ENCODE data around the gene TIPARP. TPM values are rescaled to one million over a fixed set of nuclear protein-coding genes. Genes with fewer than 3 reads are reported as not detected.

TIPARP gene
- total and polyA plus RNA-seq, 2 of the 8 experiments (the other 6 are each of a cell fraction or from before 2014, with no cell fraction given): 1.6 to 5.8 TPM

DNA sequence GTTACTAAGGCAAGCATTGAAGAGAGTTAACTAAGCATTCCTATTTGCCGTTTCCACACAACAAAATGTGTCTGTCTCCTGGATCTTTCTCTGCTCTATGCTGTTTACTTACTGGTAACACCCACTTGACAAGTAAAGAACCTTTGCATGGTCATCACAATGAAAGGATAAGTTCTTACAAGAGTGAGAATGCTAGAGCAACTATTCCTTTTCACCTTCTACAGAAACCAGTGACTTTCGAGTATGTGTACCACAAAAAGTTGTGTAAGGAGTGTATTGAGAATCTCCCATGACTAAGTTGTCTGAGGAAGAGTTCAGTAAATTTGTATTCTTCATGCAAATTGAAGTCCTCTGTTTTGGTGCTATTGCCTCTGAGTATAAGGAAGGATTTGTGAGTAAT is 10.8 kb downstream of the TIPARP start:
- H3K14ac ChIP-seq (ENCODE audit: insufficient read length): no peak overlapping the region
- no peaks in the 10 kb centered on the region for H3K27me3 ChIP-seq (replicated peaks in 1 of 4; ENCODE audit: control insufficient read depth in 3 of 4, extremely low read depth in 1 of 4, insufficient read depth in 3 of 4, low read length in 3 of 4)
- H3K23ac ChIP-seq (ENCODE audit: insufficient read length): no peak overlapping the region
- H3K23me2 ChIP-seq (ENCODE audit: low read depth, low read length): no peaks in the 10 kb centered on the region
- H3K79me1 ChIP-seq (ENCODE audit: low read depth, low read length): peaks cover 4% of the 10 kb centered on the region; the same call in 1 of the 2 replicates
- no peaks in the 10 kb centered on the region for H4K20me1 ChIP-seq (replicated peaks in 1 of 2; ENCODE audit: control insufficient read depth in 1 of 2, insufficient read depth in 2 of 2, low read length in 2 of 2)
- H2BK15ac ChIP-seq (ENCODE audit: low read length): no peak overlapping the region
- H3K27ac ChIP-seq (ENCODE audit: low read depth, low read length): no peak overlapping the region
- DNase-seq (ENCODE audit: low read depth in 1 of 2, low spot score in 2 of 2) (no peak), FAIRE-seq (no peak)
- no peak overlapping the region for H2BK20ac ChIP-seq (ENCODE audit: low read length)
- no peak overlapping the region for H3K56ac ChIP-seq (replicated peaks; ENCODE audit: insufficient read length, low read depth, low read length)
- peaks cover 0 to 37% of the 10 kb centered on the region in 2 experiments; a peak in 2 of 4 replicates for H3K79me2 ChIP-seq (ENCODE audit: control insufficient read depth in 1 of 2, insufficient read depth in 2 of 2, low read length in 2 of 2)
- H4K5ac ChIP-seq (ENCODE audit: insufficient read length, low read depth, low read length): no peak overlapping the region
- no peak overlapping the region for H2BK120ac ChIP-seq (replicated peaks; ENCODE audit: low read depth, low read length)
- H3K9ac ChIP-seq (replicated peaks in 1 of 4; ENCODE audit: extremely low read depth in 1 of 4, low read depth in 3 of 4, low read length in 3 of 4): no peak overlapping the region
- H3K18ac ChIP-seq (ENCODE audit: extremely low read depth, low read length): no peak overlapping the region
- no peak overlapping the region for H2AFZ ChIP-seq (ENCODE audit: low read length)
- H3K4me3 ChIP-seq (ENCODE audit: extremely low read depth in 1 of 4, insufficient read depth in 2 of 4, low read depth in 3 of 4, low read length in 4 of 4): no peak overlapping the region
- ChIA-PET POLR2A (ENCODE audit: partially characterized antibody) (interaction anchor here (0.6 to 1.0 kb wide), 2 partner anchors 11 to 129 kb away, joined by 3 read pairs; partner anchors contain the start of gene TIPARP), CTCF (ENCODE audit: partially characterized antibody) (interaction anchor here (0.9 to 1.5 kb wide), 4 partner anchors 9 to 392 kb away, joined by 3 to 5 read pairs (median 3); partner anchors contain the start of gene TIPARP)
- no peak overlapping the region for H3K4ac ChIP-seq (replicated peaks; ENCODE audit: insufficient read length, low read depth, low read length)
- H2BK12ac ChIP-seq (ENCODE audit: low read depth, low read length): no peak overlapping the region
- H4K91ac ChIP-seq (replicated peaks; ENCODE audit: insufficient read length, low read length): no peak overlapping the region
- H2BK5ac ChIP-seq (ENCODE audit: low read depth, low read length): no peak overlapping the region
- WGBS, 2 experiments (ENCODE audit: extremely low coverage in 1 of 2, insufficient coverage in 1 of 2, insufficient read length in 1 of 2, insufficient replicate concordance in 2 of 2, low coverage in 1 of 2, low lambda C conversion rate in 2 of 2, missing lambda C conversion rate in 1 of 2): 93% methylated on average over 2 of the region's 2 CpGs; no CpG with 5 or more reads in 1 of the 2 experiments
- H3K36me3 ChIP-seq (ENCODE audit: control insufficient read depth in 2 of 4, insufficient read depth in 4 of 4, low read length in 3 of 4): no peaks in the 10 kb centered on the region
- no peak overlapping the region for H3K4me2 ChIP-seq (ENCODE audit: insufficient read depth in 1 of 2, low read depth in 2 of 2, low read length in 2 of 2)
- H3K4me1 ChIP-seq (replicated peaks in 1 of 4; ENCODE audit: control insufficient read depth in 3 of 4, insufficient read depth in 4 of 4, low read length in 3 of 4): peaks cover 0 to 3% (median 0%) of the 10 kb centered on the region in 4 experiments; a peak in 1 of 7 replicates
- no peaks in the 10 kb centered on the region for H3K9me3 ChIP-seq (ENCODE audit: insufficient read depth in 2 of 2, low read depth in 1 of 2, low read length in 1 of 2)
- no peak overlapping the region for H2AK5ac ChIP-seq (ENCODE audit: low read depth, low read length)
- H4K8ac ChIP-seq (ENCODE audit: extremely low read depth, insufficient read depth, low read length): no peak overlapping the region
- TF ChIP-seq RBBP5 (IDR thresholded peaks at IDR 0.05; ENCODE audit: borderline replicate concordance, low read depth, low read length) (no peak), EGR1 (IDR thresholded peaks at IDR 0.05; ENCODE audit: borderline replicate concordance, low read depth, low read length) (no peak), SIX5 (IDR thresholded peaks at IDR 0.05; ENCODE audit: low read depth, low read length) (no peak), BCL11A (IDR thresholded peaks at IDR 0.05; ENCODE audit: low read depth in 2 of 2, low read length in 2 of 2) (no peak), CREB1 (IDR thresholded peaks at IDR 0.05) (no peak), RNF2 (IDR thresholded peaks at IDR 0.05; ENCODE audit: borderline replicate concordance, low read depth, low read length, missing control alignments, poor library complexity, severe bottlenecking) (no peak), KDM4A (IDR thresholded peaks at IDR 0.05; ENCODE audit: low read depth, low read length, severe bottlenecking) (no peak), SUZ12 (IDR thresholded peaks at IDR 0.05; ENCODE audit: low read length) (no peak), TBP (IDR thresholded peaks at IDR 0.05; ENCODE audit: low read depth, low read length) (no peak), CHD1 (IDR thresholded peaks at IDR 0.05; ENCODE audit: low read depth, low read length) (no peak), POU5F1 (IDR thresholded peaks at IDR 0.05; ENCODE audit: low read depth, low read length) (no peak)
- TF ChIP-seq, protein P1, sequence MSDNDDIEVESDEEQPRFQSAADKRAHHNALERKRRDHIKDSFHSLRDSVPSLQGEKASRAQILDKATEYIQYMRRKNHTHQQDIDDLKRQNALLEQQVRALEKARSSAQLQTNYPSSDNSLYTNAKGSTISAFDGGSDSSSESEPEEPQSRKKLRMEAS (IDR thresholded peaks at IDR 0.05): no peak
